Heart left ventricle (tissue), 16 donors: Measurements from ENCODE around the gene AIP. TPM values are rescaled to one million over a fixed set of nuclear protein-coding genes. Genes with fewer than 3 reads are reported as not detected.

ENCODE experiments used
- ATAC-seq, 4 donors: fragments of 200-7000 bp; cut with Tn5 transposase; one replicate each; pipeline ENCODE4 v1.9.1; 2020 to 2022; ENCODE audit warnings: moderate library complexity in 4 of 4, mild to moderate bottlenecking in 3 of 4, moderate number of reproducible peaks in 1 of 4
- DNase-seq, 5 donors: peaks; one replicate each; pipeline ENCODE4 v3.0.0-alpha.2; 2020
- H3K27ac ChIP-seq, 12 donors: fragments of 200-600 bp; sonication (generic) in 4 of 12; one replicate each; pipeline versions ENCODE4 v1.5.0 to v1.8.0; 2016 to 2022; ENCODE audit warnings: mild to moderate bottlenecking in 2 of 12
- H3K27me3 ChIP-seq, 9 donors: fragments of 200-600 bp; sonication (generic) in 2 of 9; one replicate each; pipeline versions ENCODE4 v1.5.1 to v1.8.0; 2016 to 2022; ENCODE audit warnings: mild to moderate bottlenecking in 3 of 9
- H3K36me3 ChIP-seq, 9 donors: fragments of 200-600 bp; sonication (generic) in 2 of 9; one replicate each; pipeline versions ENCODE4 v1.5.0 to v1.8.0; 2018 to 2022; ENCODE audit warnings: mild to moderate bottlenecking in 2 of 9
- H3K4me1 ChIP-seq, 12 donors: fragments of 200-600 bp; sonication (generic) in 4 of 12; one replicate each; pipeline versions ENCODE4 v1.5.0 to v1.8.0; 2016 to 2022; ENCODE audit warnings: mild to moderate bottlenecking in 3 of 12
- H3K4me3 ChIP-seq, 12 donors: fragments of 200-600 bp; sonication (generic) in 4 of 12; one replicate each; pipeline versions ENCODE4 v1.5.0 to v1.8.0; 2017 to 2022; ENCODE audit warnings: mild to moderate bottlenecking in 9 of 12, moderate library complexity in 4 of 12
- H3K9me3 ChIP-seq, 12 donors: fragments of 200-600 bp; sonication (generic) in 4 of 12; one replicate each; pipeline versions ENCODE4 v1.5.0 to v1.8.0; 2016 to 2022; ENCODE audit warnings: mild to moderate bottlenecking in 1 of 12
- POLR2A ChIP-seq, 2 donors: fragments of 450-650 bp; IDR thresholded peaks; one replicate each; pipeline ENCODE4 v1.6.1; 2017; ENCODE audit warnings: antibody characterized with exemption in 2 of 2, mild to moderate bottlenecking in 2 of 2, moderate library complexity in 2 of 2
- whole genome bisulfite sequencing, 4 donors: extraction: QIAGEN DNeasy Blood & Tissue Kit in 2 of 4; methylation state at CpG; one replicate each; pipeline versions ENCODE4 v1.1.5 to v1.1.7; 2013 to 2018; 5-methylcytosine and 5-hydroxymethylcytosine counted together
- intact Hi-C, 10 donors: fragments of 100-400 bp; cut with DNase I; formaldehyde crosslinking; loops; one replicate each; pipeline versions ENCODE4 v1.11.1 to v1.14.2; 2022
- polyA plus RNA-seq, 2 donors: library from polyadenylated mRNA; stranded (reverse); fragments of 200-250 nt; gene quantifications; one replicate each; pipeline ENCODE4 v1.2.3, GENCODE V29; 2013
- total RNA-seq, 9 donors: library from RNA; depleted of rRNA in 2 of 9; stranded (reverse); fragments of >200 nt in 2 of 9; fragmentation: NEBNext Ultra II Directional in 3 of 9; extraction: Animal tissue kit (Norgen Biotek cat#: 25700) in 3 of 9; gene quantifications; one replicate each; pipeline versions ENCODE4 v1.1.0 to v1.2.4, GENCODE V29; 2016 to 2023
- TF ChIP-seq, protein P1 (sequence below), 12 donors: fragments of 200-600 bp; sonication (generic) in 4 of 12; IDR thresholded peaks; one replicate each; pipeline versions ENCODE4 v1.5.0 to v1.8.0; 2018 to 2022; ENCODE audit warnings: antibody characterized with exemption in 12 of 12, mild to moderate bottlenecking in 5 of 12
- donor health status: ischemic (EF 13 %, LVEDD 7.1; RV severe dilation, severe dysfunction).
- donor health status: healthy with polysubstance abuse.
- donor health status: DM: no; HTN: yes; CAD: no.
- donor health status: DM: no; HTN: no; CAD: no.
- donor health status: ischemic (EF 25% LVEDD 6.9; RV normal size, moderate dysfunction).
- donor health status: ischemic (EF 25% LVEDD 5.7; RV mildly dilated, moderate dysfunction).
- donor health status: healthy.
- donor health status: DM: yes; HTN: yes; CAD: no.
- donor health status: ischemic (EF 35%, LVEDD 5.7; RV mildly dilated, moderate dysfunction).
- donor health status: nonischemic (EF 11% LVEDD 7.7; RV severe dilation, severe dysfunction).
- donor health status: DM: yes; HTN: yes; CAD: no.
- donor health status: PGD.
- donor health status: ischemic (EF 29% LVEDD 5.4; RV normal size, mild dysfunction).
- donor health status: nonischemic (EF 23%, LVEDD 6.1; RV moderate dilation, normal function).

The AIP gene
- total and polyA plus RNA-seq, 11 donors = 41.7 to 96.4 (median 57.9) TPM

DNA sequence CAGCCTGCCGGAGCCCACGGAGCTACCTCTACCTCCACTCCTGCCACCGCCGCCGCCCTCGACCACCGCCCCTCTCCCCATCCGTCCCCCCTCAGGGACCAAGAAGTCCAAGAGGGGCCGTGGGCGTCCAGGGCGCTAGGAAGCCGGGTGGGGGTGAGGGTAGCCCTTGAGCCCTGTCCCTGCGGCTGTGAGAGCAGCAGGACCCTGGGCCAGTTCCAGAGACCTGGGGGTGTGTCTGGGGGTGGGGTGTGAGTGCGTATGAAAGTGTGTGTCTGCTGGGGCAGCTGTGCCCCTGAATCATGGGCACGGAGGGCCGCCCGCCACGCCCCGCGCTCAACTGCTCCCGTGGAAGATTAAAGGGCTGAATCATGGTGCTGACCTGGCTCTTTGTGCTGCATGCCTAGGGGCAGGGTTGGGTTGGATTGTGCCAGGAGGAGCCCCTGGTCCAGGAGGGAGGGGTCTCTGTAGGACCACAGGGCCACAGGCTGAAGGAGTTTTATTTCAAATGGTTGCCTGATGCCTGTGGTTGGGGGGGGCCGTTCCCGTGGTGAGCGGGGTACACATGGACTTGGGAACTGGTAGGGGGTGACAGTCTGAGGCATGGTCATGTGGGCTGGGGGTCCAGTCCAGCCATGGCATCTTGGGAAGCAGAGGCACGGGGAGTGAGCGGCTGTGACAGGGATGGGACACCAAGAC, 47.6 kb upstream of the AIP start:
- Histone ChIP-seq H3K27me3 (no peaks in the 10 kb centered on the region), H3K4me3 (peak overlapping the region in 1 of 12 donors; percentile 62), H3K36me3 (peaks cover 0 to 85% (median 58%) of the 10 kb centered on the region in 9 donors), H3K4me1 (peaks cover 0 to 42% (median 8%) of the 10 kb centered on the region in 12 donors), H3K9me3 (no peaks in the 10 kb centered on the region), H3K27ac (peak overlapping the region in 2 of 12 donors; percentile 53 to 90)
- 86 to 93% (median 88%) methylated on average over 17 to 26 of the region's 26 CpGs for WGBS, 4 donors
- TF ChIP-seq, protein P1, sequence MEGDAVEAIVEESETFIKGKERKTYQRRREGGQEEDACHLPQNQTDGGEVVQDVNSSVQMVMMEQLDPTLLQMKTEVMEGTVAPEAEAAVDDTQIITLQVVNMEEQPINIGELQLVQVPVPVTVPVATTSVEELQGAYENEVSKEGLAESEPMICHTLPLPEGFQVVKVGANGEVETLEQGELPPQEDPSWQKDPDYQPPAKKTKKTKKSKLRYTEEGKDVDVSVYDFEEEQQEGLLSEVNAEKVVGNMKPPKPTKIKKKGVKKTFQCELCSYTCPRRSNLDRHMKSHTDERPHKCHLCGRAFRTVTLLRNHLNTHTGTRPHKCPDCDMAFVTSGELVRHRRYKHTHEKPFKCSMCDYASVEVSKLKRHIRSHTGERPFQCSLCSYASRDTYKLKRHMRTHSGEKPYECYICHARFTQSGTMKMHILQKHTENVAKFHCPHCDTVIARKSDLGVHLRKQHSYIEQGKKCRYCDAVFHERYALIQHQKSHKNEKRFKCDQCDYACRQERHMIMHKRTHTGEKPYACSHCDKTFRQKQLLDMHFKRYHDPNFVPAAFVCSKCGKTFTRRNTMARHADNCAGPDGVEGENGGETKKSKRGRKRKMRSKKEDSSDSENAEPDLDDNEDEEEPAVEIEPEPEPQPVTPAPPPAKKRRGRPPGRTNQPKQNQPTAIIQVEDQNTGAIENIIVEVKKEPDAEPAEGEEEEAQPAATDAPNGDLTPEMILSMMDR (IDR thresholded peaks at IDR 0.05) = no peak
- TF ChIP-seq POLR2A (IDR thresholded peaks at IDR 0.05) = no peak
- intact Hi-C loops = no loop called here
- ATAC-seq = no peak
- no peak for DNase-seq

DNA sequence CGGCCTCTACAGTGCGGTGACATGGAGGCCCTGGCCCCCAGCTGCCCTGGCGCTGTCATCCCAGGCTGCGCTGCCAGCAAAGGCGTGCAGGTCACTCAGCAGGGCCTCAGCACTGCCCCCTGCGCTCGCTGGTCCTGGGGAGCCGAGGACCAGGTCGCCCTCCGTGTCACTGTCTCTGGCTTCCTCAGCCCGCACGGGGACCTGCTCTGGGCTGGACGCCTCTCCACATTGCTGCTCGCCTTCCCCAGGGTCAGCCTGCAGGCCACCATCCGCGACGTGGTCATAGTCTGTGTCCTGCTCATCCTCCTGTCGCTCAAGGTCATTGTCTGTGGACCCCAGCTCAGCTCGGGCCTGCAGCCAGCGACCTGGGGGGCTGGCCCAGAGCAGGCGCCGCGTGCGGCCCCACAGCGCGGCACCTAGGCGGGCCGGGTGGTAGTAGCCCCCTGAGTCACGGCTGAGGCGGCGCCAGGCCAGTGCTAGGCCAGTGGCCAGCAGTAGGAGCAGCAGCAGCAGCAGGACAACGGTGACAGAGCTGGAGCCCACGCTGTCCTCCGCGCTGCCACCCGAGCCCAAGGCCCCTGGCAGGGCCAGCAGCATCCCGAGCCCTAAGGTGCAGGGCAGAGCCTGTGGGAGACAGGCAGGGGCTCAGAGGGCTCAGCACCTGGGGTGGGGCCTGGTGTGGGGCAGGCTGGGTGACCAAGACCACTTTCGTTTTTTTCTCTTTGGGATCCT, 46.9 kb upstream of the AIP start:
- no peak for TF ChIP-seq POLR2A (IDR thresholded peaks at IDR 0.05)
- TF ChIP-seq, protein P1 (IDR thresholded peaks at IDR 0.05) = no peak
- Histone ChIP-seq H3K4me1 (peaks cover 0 to 49% (median 10%) of the 10 kb centered on the region in 12 donors), H3K4me3 (peak overlapping the region in 2 of 12 donors; percentile 17 to 62), H3K27ac (peak overlapping the region in 3 of 12 donors; percentile 22 to 90 (median 53)), H3K9me3 (no peaks in the 10 kb centered on the region), H3K36me3 (peaks cover 0 to 88% (median 55%) of the 10 kb centered on the region in 9 donors), H3K27me3 (no peaks in the 10 kb centered on the region)
- 90 to 93% (median 91%) methylated on average over 22 to 38 of the region's 38 CpGs for WGBS, 4 donors
- intact Hi-C loops = no loop called here
- no peak for ATAC-seq
- no peak for DNase-seq

- TF ChIP-seq, protein P1 (IDR thresholded peaks at IDR 0.05) = no peak
- no peak for TF ChIP-seq POLR2A (IDR thresholded peaks at IDR 0.05)
- Histone ChIP-seq H3K9me3 (no peaks in the 10 kb centered on the region), H3K36me3 (peaks cover 0 to 88% (median 50%) of the 10 kb centered on the region in 9 donors), H3K4me3 (peak overlapping the region in 2 of 12 donors; percentile 40 to 62), H3K4me1 (peaks cover 0 to 54% (median 13%) of the 10 kb centered on the region in 12 donors), H3K27me3 (no peaks in the 10 kb centered on the region), H3K27ac (peak overlapping the region in 4 of 12 donors; percentile 26 to 90 (median 46))
- ATAC-seq (no peak), DNase-seq (no peak)
- 53 to 65% (median 56%) methylated on average over 6 of the region's 6 CpGs for WGBS, 4 donors
- intact Hi-C loops = no loop called here
These were observed 46.3 kb upstream of the AIP start for GRCh38 chr11:67436459-67437081.
